GM19328 (cell line): ENCODE data around the gene SUPT6H.

ENCODE experiments used
- ATAC-seq: cut with Tn5 transposase; IDR thresholded peaks from one replicate; pipeline ENCODE4 v1.9.1; 2021; ENCODE audit warnings: mild to moderate bottlenecking, moderate library complexity; ENCODE audit not compliant: unreplicated experiment

The SUPT6H gene

DNA sequence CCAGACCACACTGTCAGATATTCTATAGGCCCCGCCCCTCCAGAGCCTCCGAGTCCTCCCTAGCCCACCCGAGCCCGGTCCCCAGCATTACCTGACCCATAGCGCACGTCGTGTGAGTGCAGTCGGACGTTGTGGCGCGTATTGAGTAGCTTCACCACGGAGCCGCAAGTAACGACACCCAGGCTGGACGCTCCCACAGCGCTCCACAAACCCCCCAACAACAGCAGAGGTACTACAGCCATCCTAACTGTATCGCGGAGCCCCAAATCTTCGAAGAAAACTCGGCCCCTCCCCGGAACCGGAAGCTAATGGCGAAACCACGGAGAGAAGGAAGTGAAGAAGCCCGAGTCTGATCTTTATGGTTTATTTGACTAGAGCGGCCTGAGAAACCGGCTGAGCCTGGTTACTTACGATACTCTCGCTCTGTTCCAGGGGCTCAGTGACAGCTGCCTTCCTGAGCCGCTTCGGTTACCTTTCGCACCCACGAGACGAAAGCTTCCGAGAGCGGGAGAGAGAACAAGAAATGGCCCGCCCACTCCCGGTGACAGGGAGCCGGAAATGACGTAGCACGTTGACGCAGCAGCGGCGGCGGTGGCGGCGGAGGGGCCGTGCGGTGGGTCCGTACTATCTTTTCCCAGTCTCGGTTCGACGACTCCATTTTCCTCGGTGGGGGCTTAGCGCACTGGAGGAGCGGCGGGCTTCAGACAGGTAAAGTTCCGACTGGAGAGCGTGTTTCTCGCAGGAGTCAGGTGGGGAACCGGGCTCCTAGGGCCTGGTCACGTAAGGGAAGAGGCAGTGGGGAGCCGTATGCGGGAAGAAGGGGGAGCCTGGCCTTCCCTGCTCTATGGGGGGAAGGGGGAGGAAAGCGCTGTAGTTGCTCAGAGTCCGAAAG is at the start of gene SUPT6H, which contains the start of gene SDF2:
TSS of gene SUPT6H (plus strand) at position 571 of the 892 bp plus-strand sequence. CDS start 11,197 bp downstream, outside the sequence.
TSS of gene SDF2 (minus strand) at position 272 of the 892 bp plus-strand sequence. CDS start at position 242, 30 bp downstream.
- peak; percentile 86 for ATAC-seq

DNA sequence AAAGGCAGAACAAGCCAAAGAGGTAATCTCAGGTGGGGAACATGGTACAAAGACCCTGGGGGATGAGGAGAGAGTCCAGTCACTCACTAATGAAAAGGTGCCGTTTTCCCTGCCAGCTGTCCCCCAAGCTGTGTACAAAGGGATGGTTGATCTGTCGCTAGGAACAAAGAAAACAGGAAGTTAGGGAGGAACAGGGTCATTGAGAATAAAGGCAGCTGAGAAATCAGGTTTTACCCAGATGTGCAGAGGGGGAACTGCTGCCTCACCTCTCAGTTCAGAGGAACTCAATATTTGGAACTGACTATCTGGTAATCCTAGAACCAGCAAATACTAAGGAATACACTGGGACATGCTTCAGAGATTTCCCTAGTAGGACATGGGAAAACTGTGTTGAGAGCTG is 49.5 kb upstream of the SUPT6H start:
- ATAC-seq = no peak

DNA sequence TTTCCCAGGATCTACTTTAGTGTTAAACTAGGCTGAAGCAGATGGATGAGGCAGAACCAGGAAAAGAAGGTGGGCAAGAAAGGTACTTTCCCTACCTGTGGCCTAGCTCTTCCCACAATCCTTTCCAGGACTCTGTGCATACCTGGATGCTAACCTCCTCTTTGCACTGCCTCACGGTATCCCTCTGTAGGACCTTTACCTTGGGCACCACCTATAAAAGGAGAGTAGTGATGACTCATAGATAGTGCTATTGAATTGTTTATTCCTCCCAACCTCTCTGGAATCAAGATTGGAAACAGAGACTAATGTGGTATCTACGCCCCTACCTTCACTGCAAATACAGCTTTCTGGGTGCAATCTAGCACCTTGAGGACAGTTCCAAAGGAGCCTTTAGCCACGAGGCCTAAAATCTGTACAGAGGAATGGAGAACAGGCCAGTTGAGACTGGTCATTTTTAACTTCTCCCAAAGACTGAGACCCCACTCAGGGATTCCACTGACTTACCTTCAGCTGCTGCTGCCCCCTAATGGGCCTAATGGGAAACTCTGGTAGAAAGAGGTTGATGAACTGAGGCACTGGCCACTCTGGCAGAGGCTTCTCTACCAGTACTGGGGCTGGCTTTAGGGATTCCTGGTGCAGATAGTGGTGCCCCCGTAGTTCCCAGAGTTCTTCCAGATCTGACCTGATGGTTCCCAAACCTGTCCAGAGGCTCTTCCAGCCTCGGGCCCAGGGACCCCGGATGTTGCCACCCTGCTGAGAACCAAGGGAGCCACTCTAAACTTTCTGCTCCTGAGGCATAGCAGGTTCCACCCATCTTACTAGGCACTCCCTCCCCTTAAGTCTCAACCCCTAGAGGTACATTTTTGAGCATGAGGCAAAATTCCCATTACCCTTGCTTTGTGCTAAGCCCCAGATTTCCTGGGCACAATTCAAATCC is 48.8 kb upstream of the SUPT6H start:
- ATAC-seq = no peak

GRCh38 chr17:28613931-28614381 is 48.0 kb upstream of the SUPT6H start, which contains the start of gene RSKR:
TSS of gene RSKR (minus strand) at chr17:28614185. CDS start at chr17:28614161, 24 bp downstream.
- ATAC-seq = no peak

DNA sequence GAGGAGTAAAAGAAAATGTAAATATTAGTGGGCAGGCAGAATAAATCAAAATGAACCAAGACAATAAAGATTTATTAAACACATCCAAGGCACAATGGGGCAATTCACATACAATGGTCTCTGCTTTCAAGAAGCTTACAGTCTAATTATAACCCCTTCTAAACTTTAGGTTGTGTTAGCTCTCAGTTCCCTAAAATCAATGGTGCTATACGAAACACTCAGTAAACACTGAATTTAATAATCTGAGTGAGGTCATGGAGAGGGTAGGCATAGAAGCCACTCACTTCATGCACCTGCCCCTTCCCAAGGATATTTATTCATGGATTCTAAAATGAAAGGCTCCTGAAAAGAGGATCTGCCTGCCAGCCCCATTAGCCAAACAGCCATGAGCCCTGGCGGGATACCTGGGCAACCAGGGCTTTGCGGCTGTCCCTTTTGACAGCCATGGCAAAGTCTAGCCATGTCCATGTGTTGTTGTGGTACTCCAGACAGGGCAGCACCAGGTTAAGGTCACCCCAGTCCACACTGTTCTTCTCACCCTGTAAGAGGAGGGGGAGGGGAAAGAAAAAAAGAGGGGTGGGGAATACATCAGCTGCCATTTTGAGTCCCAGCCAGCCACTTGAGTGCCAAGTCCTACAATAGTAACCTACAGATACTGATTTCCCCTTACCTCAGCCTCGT is 46.6 kb upstream of the SUPT6H start:
- ATAC-seq = no peak

- no peak for ATAC-seq
Observed at GRCh38 chr17:28616281-28616680, 45.7 kb upstream of the SUPT6H start.

- no peak for ATAC-seq
Observed at GRCh38 chr17:28618464-28618863, 43.5 kb upstream of the SUPT6H start.

GRCh38 chr17:28620010-28620409 is 42.0 kb upstream of the SUPT6H start:
- ATAC-seq = no peak

- no peak for ATAC-seq
Observed at GRCh38 chr17:28622186-28622585, 39.8 kb upstream of the SUPT6H start.

DNA sequence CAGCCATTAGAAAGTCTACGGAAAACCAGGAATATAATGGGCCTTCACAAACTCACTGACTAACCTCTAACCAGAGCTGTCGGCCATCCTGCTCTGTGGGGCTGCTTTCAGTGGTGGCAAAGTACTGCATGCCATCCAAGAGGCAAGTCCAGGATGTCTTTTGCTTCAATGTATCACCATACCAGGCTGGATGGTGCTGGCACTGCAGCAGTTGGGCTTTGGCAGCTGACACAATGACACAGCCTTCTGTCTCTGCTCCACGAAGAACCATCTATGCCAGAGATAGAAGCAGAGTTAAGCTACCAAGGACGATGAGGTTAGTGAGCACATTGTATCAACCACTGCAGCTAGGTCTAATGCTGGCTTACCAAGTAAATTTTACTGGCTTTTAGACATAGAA is 38.3 kb upstream of the SUPT6H start:
- ATAC-seq = no peak

GRCh38 chr17:28624148-28624547 is 37.9 kb upstream of the SUPT6H start:
- ATAC-seq = no peak

GRCh38 chr17:28626818-28627217 is 35.2 kb upstream of the SUPT6H start:
- no peak for ATAC-seq

DNA sequence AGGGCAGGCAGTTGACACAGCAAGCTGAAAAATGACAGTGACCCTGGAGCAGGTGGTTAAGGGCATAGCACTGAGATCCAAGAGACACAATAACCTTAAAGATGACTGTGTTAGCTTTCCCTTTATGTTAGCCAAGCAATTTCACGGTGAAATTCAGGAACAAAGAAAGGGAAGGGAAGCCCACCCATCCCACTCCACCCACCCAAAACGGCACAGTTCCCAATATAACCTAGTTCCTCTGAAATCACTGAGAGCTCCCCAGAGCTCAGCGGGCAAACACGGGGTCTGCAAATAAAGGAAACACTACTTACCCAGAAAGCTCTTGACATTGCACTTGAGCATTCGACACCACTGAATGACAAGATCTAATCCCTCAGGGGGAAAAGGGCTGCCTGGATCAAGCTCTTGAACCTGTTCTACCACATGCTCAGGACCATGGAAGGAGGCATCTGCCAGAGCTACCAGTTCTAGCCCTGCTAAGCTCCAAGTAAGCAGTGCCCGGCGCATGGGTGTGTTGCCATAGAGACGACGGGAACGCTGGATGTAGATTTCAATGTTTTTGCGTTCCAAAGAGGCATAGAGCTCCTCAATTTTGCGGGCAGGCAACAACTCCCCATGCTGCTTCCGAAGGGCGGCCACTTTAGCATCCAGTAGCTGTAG is 27.7 kb upstream of the SUPT6H start:
- ATAC-seq = no peak

DNA sequence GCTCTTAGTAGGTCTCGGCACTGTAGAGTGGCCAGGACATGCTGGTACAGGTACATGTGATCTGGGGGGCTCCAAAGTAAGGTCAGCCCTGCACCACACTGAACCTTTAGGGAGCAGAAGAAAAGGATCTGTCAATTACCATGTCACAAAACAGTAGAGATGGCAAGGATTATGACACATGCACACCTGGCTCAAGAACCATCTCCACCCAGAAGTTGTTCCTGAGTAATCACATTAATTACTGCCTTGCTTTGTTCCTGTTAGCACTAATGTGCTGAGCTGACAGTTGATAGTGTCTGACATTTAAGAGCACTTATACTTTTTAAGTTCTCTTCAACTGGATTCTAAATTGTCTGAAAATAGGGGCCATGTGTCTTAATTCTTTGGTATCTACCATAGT is 26.5 kb upstream of the SUPT6H start:
- ATAC-seq = no peak

- no peak for ATAC-seq
Observed at GRCh38 chr17:28641579-28641978, 20.4 kb upstream of the SUPT6H start.

DNA sequence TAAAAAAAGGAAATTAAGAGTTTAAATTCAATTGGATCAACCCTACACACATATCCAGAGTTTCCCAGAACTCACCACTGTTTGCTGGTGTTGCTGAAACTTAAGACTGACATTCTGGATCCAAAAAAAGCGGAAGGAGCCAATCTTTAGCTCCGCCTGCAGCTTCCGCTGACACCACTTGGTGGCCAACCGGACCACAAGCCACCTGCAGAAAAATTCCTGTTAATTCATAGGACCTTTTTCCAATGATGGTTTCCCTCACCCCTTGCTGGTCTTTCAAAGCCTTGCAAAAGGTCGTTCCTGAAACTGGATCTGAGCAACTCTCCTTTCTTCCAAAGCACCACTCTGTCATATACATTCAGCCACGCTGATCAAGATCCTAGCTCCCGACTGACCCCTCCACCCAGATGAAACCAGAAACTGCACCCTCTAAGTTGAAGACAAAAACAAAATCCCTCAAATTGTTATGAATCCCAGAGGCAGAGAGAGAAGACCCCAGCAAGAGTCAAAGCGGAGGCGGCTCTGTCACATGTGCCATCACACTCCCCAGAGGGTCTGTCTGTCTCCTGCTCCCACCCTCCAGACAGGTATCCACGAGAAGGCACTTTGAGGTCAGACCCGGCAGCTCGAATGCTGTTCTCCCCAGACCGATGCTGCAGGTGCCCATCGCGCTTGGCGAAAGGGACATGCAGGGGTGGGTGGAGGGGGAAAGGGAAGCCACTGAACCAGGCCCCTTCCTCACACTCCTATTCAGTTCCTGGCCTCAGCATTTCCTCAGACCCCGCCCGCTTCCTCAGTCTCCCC is 17.8 kb upstream of the SUPT6H start:
- ATAC-seq = peak; percentile 6

- peak; percentile 90 for ATAC-seq
Observed at GRCh38 chr17:28644787-28645575, 17.0 kb upstream of the SUPT6H start, which contains the start of gene BLTP2. TSS of gene BLTP2 (minus strand) at chr17:28645158. CDS start at chr17:28645056, 102 bp downstream.

DNA sequence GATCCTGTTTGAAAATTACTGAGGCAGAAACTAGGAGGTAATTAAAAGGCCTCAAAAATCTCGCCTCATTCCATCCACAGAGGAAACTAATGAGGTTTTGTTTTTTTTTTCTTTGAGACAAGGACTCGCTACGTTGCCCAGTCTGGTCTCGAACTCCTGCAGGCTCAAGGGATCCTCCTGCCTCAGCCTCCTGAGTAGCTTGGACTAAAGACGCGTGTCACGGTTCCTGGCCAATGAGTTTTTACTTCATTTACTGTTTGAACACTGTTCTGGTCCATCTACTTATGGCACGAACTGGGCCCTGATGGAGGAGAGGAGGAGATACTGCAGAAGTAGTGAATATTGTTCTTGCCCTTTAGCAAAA is 16.4 kb upstream of the SUPT6H start:
- no peak for ATAC-seq
